HEK293 (cell line): ENCODE results near the gene TAS2R19.
"Not testable (repeated sequence)": the region's sequence is repeated elsewhere in the genome, so short reads cannot be mapped to it uniquely, and the experiment has no call there.

Experiments
- CTCF ChIA-PET: fragments of 350-600 bp; formaldehyde crosslinking; extraction: SDS; loops from one replicate; lab custom pipeline; 2021; ENCODE audit warnings: antibody characterized with exemption; lab: Yijun Ruan, JAX
- POLR2A ChIA-PET: fragments of 300-600 bp; formaldehyde crosslinking; extraction: SDS; loops from one replicate; lab custom pipeline; 2020; ENCODE audit warnings: antibody characterized with exemption, inconsistent platforms; lab: Yijun Ruan, JAX
- H3K27ac ChIP-seq: fragments of 200-500 bp; sonication (Bioruptor generic); 2 replicates; pipeline ENCODE4 v1.5.1; 2014; ENCODE audit warnings: low read depth, low read length, control low read depth, inconsistent platforms; ENCODE audit errors: extremely low read depth
- H3K36me3 ChIP-seq, 2 experiments: fragments of 200-500 bp in 1 of 2; sonication (Bioruptor generic) in 1 of 2; 1 replicate in 1 of 2; 2 replicates in 1 of 2; pipeline ENCODE4 v1.5.1; 2014 to 2017; ENCODE audit warnings: inconsistent platforms in 2 of 2, low read length in 2 of 2; ENCODE audit not compliant: control insufficient read depth in 2 of 2, insufficient read depth in 1 of 2
- H3K4me1 ChIP-seq: fragments of 200-500 bp; sonication (Bioruptor generic); 2 replicates; pipeline ENCODE4 v1.5.1; 2014; ENCODE audit warnings: mild to moderate bottlenecking, low read length, inconsistent platforms; ENCODE audit not compliant: control insufficient read depth, insufficient read depth
- H3K4me3 ChIP-seq: 2 replicates; pipeline ENCODE4 v1.5.1; 2011; ENCODE audit warnings: low read depth, mild to moderate bottlenecking, control low read depth, low read length, moderate library complexity
- H3K9me3 ChIP-seq: fragments of 200-500 bp; sonication (Bioruptor generic); 2 replicates; pipeline ENCODE4 v1.5.1; 2014; ENCODE audit warnings: low read depth, low read length, inconsistent platforms; ENCODE audit not compliant: control insufficient read depth, insufficient read depth
- EGR2 ChIP-seq: fragments of 450-650 bp; formaldehyde crosslinking; IDR thresholded peaks from 2 replicates; pipeline ENCODE4 v1.5.1; 2016; ENCODE audit warnings: low read depth, missing biosample characterization, missing genetic modification characterization
- SETDB1 ChIP-seq: IDR thresholded peaks from one replicate; pipeline ENCODE4 v1.6.1; 2017; ENCODE audit warnings: mild to moderate bottlenecking, low read length, moderate library complexity, mixed read lengths; ENCODE audit not compliant: insufficient read length
- SP7 ChIP-seq: fragments of 450-650 bp; formaldehyde crosslinking; IDR thresholded peaks from 2 replicates; pipeline ENCODE4 v1.5.1; 2016; ENCODE audit warnings: missing biosample characterization, missing genetic modification characterization
- ZEB2 ChIP-seq: fragments of 450-650 bp; formaldehyde crosslinking; IDR thresholded peaks from 2 replicates; pipeline ENCODE4 v1.5.1; 2016; ENCODE audit warnings: missing biosample characterization, missing genetic modification characterization
- ZNF114 ChIP-seq: fragments of 450-650 bp; formaldehyde crosslinking; IDR thresholded peaks from 2 replicates; pipeline ENCODE4 v1.5.0; 2017; ENCODE audit warnings: missing biosample characterization, missing genetic modification characterization
- TF ChIP-seq, protein P1 (sequence below): fragments of 450-650 bp; formaldehyde crosslinking; IDR thresholded peaks from 2 replicates; pipeline ENCODE4 v1.5.1; 2017; ENCODE audit warnings: missing biosample characterization, missing genetic modification characterization
- TF ChIP-seq, protein P2 (sequence below): fragments of 450-650 bp; formaldehyde crosslinking; IDR thresholded peaks from 2 replicates; pipeline ENCODE4 v1.5.1; 2016; ENCODE audit warnings: missing biosample characterization, missing genetic modification characterization, low read depth
- TF ChIP-seq, protein P3 (sequence below): fragments of 450-650 bp; IDR thresholded peaks from 2 replicates; pipeline ENCODE4 v1.5.1; 2018; ENCODE audit warnings: missing biosample characterization, missing genetic modification characterization
- TF ChIP-seq, protein P4 (sequence below): fragments of 450-650 bp; formaldehyde crosslinking; IDR thresholded peaks from 2 replicates; pipeline ENCODE4 v1.5.1; 2016; ENCODE audit warnings: missing biosample characterization, missing genetic modification characterization

Gene TAS2R19

DNA sequence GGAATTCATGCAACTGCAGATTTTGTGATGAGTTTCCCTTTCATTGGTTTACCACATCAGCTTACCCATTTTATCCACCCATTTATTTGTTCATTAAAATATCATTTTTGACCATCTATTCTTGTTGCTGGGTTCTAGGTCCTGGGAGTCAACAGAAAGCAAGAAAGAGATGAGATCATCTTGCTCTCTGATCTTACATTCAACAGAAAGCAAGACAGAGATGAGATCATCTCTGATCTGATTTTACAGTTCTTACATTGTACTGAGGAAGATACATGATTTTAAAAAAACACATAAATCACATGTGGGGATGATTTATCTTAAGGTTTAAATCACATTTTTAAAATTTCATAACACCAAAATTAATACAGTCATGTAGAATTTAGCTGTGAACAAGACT, 37.4 kb upstream of the TAS2R19 start (continued):
- TF ChIP-seq SETDB1 = no peak

DNA sequence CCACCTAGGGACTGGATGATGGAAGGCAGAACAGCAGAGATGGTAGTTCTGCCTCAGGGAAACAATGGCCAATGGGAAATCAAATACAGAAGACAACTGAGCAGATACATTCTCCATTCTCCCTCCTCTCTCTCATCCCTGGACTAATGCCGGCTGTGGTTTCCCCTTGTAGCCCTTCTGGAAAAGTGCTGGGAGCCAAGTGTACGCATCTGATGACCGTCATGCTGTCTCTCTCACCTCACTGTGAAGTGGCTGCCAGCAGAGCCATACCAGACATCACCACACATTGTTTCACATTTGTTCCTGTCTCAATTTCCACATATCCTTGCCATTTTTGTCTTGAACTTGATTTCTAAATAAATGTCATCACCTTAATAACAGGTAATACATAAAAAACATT, 36.6 kb upstream of the TAS2R19 start:
- H3K4me3 ChIP-seq = no peak overlapping the region
- no peaks in the 10 kb centered on the region for H3K36me3 ChIP-seq
- CTCF ChIA-PET = no interaction called here
- no peaks in the 10 kb centered on the region for H3K4me1 ChIP-seq
- H3K27ac ChIP-seq = no peak overlapping the region
- no peak for TF ChIP-seq ZNF114 (tag by site-specific recombination)
- TF ChIP-seq ZEB2 (tag by site-specific recombination) = no peak
- TF ChIP-seq, protein P1, sequence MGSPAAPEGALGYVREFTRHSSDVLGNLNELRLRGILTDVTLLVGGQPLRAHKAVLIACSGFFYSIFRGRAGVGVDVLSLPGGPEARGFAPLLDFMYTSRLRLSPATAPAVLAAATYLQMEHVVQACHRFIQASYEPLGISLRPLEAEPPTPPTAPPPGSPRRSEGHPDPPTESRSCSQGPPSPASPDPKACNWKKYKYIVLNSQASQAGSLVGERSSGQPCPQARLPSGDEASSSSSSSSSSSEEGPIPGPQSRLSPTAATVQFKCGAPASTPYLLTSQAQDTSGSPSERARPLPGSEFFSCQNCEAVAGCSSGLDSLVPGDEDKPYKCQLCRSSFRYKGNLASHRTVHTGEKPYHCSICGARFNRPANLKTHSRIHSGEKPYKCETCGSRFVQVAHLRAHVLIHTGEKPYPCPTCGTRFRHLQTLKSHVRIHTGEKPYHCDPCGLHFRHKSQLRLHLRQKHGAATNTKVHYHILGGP (tag by site-specific recombination) = no peak
- TF ChIP-seq SP7 = no peak
- no peak for TF ChIP-seq EGR2 (tag by site-specific recombination)
- H3K9me3 ChIP-seq = no peaks in the 10 kb centered on the region
- POLR2A ChIA-PET = no interaction called here

DNA sequence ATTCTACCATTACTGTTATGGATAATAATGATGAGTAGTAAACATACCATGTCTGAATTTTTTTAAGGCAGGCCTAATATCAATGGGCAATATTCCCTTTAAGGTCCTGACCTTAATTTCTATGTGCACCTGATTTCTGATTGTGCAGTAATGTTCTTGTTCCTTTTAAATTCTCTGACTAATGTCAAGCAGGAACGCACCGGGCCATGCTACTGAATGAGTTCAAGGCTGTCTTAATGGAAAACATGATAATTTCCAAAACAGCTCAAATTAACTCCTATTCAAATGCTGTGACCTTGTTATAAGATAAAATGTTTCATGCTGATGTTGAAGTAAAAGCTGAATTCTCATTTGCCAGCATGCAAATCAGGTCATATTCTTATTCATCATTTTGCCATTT, 32.9 kb upstream of the TAS2R19 start:
- H3K36me3 ChIP-seq = no peaks in the 10 kb centered on the region
- CTCF ChIA-PET = no interaction called here
- POLR2A ChIA-PET = no interaction called here

DNA sequence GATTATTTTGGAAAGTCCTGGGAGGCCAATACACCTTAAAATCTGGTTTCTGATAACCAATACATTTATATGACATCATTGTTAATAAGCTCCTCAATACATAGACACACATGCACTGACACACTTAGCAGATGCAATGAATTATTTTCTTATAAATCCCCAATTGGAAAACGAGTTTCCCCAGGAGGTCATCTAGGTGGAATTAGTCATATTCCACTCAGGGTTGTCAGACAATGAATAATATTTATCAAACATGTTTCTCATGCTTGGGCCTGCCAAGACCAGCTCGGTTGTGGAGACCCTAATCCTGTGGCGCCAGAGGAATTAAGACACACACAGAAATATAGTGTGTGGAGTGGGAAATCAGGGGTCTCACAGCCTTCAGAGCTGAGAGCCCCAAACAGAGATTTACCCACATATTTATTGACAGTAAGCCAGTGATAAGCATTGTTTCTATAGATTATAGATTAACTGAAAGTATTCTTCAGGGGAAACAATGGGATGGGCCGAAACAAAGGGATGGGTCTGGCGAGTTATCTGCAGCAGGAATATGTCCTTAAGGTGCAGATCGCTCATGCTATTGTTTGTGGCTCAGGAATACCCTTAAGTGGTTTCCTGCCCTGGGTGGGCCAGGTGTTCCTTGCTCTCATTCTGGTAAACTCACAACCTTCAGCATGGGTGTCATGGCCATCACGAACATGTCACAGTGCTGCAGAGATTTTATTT, 27.5 kb upstream of the TAS2R19 start:
- H3K9me3 ChIP-seq, POLR2A ChIA-PET, H3K4me3 ChIP-seq, H3K27ac ChIP-seq, H3K4me1 ChIP-seq, H3K36me3 ChIP-seq, CTCF ChIA-PET: not testable (repeated sequence)
- TF ChIP-seq, protein P2, sequence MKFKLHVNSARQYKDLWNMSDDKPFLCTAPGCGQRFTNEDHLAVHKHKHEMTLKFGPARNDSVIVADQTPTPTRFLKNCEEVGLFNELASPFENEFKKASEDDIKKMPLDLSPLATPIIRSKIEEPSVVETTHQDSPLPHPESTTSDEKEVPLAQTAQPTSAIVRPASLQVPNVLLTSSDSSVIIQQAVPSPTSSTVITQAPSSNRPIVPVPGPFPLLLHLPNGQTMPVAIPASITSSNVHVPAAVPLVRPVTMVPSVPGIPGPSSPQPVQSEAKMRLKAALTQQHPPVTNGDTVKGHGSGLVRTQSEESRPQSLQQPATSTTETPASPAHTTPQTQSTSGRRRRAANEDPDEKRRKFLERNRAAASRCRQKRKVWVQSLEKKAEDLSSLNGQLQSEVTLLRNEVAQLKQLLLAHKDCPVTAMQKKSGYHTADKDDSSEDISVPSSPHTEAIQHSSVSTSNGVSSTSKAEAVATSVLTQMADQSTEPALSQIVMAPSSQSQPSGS (tag by site-specific recombination) = peak; percentile 43; the same call in 1 of the 2 replicates

More for the DNA sequence above, 32.9 kb upstream of the TAS2R19 start:
- Histone ChIP-seq H3K9me3 (no peaks in the 10 kb centered on the region), H3K4me3 (no peak overlapping the region), H3K27ac (no peak overlapping the region), H3K4me1 (no peaks in the 10 kb centered on the region)
- TF ChIP-seq, protein P3, sequence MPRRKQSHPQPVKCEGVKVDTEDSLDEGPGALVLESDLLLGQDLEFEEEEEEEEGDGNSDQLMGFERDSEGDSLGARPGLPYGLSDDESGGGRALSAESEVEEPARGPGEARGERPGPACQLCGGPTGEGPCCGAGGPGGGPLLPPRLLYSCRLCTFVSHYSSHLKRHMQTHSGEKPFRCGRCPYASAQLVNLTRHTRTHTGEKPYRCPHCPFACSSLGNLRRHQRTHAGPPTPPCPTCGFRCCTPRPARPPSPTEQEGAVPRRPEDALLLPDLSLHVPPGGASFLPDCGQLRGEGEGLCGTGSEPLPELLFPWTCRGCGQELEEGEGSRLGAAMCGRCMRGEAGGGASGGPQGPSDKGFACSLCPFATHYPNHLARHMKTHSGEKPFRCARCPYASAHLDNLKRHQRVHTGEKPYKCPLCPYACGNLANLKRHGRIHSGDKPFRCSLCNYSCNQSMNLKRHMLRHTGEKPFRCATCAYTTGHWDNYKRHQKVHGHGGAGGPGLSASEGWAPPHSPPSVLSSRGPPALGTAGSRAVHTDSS (tag by site-specific recombination) = no peak

DNA sequence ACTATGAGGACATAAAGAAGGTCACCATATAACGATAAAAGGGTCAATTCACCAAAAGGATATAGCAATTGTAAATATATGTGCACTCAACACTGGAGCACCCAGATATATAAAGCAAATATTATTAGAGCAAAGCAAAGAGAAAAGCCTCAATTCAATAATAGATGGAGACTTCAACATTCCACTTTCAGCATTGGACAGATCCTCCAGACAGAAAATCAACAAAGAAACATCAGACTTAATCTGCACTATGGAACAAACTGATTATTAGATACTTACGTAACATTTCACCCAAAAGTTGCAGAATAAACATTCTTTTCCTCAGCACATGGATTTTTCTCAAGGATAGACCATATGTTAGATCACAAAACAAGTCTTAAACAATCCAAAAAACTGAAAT, 18.9 kb upstream of the TAS2R19 start:
- H3K4me3 ChIP-seq, POLR2A ChIA-PET, H3K4me1 ChIP-seq, CTCF ChIA-PET, H3K27ac ChIP-seq, H3K36me3 ChIP-seq, H3K9me3 ChIP-seq: not testable (repeated sequence)
- TF ChIP-seq, protein P4, sequence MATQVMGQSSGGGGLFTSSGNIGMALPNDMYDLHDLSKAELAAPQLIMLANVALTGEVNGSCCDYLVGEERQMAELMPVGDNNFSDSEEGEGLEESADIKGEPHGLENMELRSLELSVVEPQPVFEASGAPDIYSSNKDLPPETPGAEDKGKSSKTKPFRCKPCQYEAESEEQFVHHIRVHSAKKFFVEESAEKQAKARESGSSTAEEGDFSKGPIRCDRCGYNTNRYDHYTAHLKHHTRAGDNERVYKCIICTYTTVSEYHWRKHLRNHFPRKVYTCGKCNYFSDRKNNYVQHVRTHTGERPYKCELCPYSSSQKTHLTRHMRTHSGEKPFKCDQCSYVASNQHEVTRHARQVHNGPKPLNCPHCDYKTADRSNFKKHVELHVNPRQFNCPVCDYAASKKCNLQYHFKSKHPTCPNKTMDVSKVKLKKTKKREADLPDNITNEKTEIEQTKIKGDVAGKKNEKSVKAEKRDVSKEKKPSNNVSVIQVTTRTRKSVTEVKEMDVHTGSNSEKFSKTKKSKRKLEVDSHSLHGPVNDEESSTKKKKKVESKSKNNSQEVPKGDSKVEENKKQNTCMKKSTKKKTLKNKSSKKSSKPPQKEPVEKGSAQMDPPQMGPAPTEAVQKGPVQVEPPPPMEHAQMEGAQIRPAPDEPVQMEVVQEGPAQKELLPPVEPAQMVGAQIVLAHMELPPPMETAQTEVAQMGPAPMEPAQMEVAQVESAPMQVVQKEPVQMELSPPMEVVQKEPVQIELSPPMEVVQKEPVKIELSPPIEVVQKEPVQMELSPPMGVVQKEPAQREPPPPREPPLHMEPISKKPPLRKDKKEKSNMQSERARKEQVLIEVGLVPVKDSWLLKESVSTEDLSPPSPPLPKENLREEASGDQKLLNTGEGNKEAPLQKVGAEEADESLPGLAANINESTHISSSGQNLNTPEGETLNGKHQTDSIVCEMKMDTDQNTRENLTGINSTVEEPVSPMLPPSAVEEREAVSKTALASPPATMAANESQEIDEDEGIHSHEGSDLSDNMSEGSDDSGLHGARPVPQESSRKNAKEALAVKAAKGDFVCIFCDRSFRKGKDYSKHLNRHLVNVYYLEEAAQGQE (tag by site-specific recombination) = peak; percentile 45; the same call in 1 of the 2 replicates
